AG08396 (cell line): ENCODE data around the gene METTL2A.
"Not testable (repeated sequence)": the region's sequence is repeated elsewhere in the genome, so short reads cannot be mapped to it uniquely, and the experiment has no call there.

Experiments
- DNase-seq: peaks from one replicate; pipeline ENCODE4 v3.0.0; 2012; ENCODE audit warnings: low spot score, mixed read lengths

Gene METTL2A

DNA sequence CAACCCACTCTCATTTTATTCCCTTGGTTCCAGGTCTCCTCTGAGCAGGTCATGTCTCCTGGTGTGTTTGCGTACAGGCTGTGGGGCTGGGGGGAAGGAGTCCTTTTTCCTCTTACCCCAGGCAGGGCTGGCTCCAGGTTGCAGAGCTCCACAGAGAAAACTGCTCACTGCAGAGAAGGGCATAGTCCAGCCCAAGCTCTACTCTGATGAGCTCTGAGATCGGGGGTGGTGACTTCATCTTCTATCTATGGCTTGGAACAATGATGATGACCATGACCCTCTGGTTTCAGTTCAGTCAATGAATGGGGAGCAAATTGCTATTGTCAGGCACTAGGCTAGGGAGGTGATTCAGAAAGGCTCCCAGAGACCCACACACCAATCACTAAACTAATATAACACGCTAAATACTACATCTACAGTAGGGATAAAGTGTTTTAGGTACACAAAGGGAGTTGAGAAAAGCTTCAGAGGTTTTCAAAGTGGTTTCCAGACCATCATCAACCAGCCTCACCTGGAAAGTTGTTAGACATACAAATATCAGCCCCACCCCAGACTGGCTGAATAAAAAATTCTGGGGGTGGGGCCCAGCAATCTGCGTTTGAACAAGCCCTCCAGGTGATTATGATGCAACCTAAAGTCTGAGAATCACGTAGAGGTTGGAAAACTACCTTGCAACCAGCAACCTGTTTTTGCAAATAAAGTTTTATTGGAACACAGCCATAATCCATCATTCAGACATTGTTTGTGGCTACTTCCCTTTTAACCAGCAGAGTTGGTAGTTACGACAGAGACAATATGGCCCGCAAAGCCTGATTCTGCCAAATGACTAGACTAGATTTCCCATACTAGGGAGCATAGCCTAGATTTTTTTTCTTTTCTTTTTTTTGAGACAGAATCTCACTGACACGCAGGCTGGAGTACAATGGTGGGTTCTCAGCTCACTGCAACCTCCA, 49.6 kb downstream of the METTL2A start:
- DNase-seq, result not testable (repeated sequence)

DNA sequence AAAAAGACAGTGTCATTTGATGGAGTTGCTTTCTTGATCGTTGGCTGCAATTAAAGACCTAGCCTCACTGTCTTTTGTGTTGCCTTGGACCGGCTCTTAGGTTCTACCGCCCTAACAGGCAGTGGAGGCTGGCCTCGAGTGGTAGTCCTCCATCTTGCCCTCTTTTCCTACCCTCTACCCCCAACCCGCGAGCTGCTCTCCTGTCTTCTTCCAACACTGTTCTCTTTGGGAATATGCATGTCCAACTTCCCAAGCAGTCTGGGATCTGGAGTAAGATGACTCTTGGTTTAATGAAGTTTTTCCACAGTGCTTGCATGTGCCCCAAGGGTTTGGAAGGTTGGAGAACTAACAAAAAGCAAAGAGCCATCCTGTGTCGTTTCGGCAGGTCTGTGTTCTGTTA, 53.4 kb downstream of the METTL2A start:
- DNase-seq, result not testable (repeated sequence)

DNA sequence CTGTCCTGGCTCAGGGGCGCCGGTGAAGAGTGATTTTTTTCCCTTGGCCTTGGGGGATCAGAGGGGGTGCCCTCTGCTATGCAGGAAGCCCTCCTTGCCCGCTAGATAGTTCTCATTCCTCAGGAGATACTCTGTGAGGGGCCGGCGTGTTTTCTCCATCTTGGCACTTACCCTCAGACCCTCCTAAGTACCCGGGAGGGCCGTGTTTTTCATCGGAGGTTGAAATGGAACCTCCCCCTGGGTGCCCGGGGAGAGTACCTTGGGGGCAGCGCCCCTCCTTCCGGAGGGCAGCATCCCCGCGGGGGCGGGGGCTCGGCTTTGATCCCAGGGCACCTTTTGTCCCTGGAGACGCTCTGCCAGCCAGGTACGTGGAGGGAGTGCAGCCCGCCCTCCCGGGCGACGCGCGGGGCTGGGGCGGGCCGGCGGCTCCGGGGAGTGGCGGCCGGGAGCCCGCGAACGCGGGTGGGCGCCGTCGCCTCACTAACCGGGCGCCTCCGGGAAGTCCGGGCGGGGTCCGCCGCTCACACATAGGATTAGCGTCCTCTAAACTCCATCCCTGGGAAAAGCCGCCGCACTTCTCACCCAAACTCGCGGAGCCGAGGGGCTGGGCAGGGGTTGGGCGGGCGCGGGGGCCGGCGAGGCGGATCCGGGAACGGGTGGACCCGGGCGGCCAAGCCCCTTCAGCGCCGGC, 54.2 kb downstream of the METTL2A start:
- peak; percentile 45 for DNase-seq

DNA sequence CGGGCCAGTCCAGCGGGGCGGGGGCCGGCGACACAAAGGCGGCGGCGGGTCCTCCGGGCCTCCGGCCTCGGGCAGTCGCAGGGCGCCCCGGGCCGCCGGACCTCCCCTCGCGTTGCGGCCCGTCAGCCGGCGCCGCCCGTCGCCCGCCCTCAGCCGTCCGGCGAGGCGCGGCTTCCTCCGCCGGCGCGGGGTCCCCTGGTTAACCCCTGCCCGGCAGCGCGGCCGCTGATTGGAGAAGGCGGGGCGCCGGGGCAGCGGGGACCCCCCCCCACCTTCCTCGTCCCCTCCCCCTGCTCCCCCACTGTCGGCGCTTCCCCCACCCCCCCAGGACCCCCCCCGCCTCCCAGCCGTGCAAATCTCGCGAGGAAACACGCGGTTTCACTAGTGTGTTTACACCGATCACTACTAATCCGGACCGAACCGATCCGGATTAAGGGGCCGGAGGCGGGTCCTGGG, 54.8 kb downstream of the METTL2A start, which contains the start of gene TLK2:
Gene TLK2 (plus strand): TSS at position 402 of the 456 bp plus-strand sequence. CDS start 2,301 bp downstream, outside the sequence.
- DNase-seq, result peak; percentile 92

DNA sequence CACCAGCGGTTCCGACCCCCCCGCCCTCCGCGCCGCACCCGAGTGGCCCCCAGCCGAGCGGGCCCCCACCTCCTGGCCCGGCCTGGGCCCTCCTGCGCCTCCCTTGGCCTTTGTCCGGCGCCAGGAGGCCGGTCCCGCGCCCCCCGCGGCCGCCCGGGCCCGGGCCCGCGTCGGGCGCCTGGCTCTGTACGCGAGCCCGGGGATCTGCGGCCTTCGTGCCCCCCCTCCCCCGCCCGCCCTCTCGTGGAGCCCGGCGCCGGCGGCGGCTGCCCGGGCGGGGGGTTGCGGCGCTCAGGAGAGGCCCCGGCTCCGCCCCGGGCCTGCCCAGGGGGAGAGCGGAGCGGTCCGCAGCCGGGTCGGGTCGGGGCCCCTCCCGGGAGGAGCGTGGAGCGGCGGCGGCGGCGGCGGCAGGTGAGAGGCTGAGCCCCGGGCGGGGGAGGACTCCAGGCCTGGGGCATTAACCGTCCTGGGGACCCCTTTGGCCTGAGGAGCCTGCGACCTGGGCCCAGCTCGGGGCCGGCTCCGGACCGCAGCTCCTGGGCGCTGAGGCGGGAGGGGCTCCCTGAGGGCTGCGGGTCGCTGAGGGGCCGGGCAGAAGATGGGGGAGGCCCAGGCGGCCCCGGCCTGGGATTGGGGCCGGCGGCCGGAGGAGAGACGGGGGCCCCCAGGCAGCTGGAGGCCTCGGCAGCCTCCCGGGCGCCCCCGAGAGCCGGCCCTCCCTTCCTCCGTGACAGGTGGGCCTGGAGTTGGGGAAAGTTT, 55.4 kb downstream of the METTL2A start:
- peak; percentile 20 for DNase-seq

DNA sequence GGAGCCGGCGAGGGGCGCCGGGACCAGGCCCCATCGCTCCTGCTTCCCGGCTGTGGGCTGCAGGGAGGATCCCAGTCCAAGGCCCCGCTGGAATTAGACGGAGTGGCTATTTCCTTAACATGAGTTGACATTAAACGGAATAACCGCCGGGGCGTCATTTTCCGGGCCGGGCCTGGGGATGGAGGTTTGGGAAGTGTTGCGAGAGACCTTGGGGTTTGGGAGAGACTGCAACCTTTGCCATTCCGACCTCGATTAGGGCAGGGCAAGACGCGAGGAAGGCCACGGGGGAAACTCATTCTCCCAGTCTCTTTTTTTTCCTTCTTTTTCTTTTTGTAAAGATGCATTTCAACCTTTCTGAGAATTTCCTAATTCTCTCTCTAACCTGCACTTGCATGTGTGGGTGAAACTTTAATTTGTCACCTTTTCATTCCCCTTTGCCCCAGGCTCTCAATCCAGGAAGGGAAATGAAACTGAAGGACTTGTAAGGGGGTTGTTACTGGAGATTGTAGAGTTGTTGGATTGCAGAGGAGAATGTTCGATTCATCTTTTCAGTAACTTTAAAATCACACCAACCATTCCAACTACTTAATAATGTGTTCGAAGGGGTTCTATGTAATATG, 56.1 kb downstream of the METTL2A start:
- peak; percentile 11 for DNase-seq

DNA sequence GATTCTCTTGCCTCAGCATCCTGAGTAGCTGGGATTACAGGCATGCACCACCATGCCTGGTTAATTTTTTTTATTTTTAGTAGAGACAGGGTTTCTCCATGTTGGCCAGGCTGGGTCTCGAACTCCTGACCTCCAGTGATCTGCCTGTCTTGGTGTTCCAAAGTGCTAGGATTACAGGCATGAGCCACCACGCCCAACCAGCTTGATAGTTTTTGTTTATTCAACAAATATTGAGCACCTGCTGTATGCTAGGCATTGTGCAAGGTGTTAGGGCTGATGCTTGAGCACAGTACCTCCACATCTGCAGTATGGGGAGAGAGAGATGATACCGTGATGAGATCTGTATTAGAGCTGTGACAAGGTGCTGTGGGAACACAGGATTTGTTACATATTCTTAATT, 58.9 kb downstream of the METTL2A start:
- not testable (repeated sequence) for DNase-seq

DNA sequence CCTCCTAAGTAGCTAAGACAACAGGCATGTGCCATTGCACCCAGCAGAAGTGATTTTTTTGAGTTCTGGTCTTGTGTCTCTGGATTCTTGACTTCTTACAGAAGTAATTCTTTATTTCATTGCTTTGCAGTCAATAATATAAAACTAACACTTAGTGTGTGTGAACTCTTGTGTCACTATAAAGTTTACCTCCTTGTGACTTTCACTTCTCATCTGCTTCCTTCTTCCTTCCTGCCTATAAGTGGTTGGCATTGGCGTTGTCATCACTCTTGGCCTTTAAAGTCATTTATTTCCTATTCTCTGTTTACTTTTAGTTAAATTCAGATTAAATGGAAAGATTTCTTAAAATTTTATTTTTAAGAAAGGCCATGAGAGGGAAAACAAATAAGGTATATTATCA, 67.3 kb downstream of the METTL2A start:
- not testable (repeated sequence) for DNase-seq

DNA sequence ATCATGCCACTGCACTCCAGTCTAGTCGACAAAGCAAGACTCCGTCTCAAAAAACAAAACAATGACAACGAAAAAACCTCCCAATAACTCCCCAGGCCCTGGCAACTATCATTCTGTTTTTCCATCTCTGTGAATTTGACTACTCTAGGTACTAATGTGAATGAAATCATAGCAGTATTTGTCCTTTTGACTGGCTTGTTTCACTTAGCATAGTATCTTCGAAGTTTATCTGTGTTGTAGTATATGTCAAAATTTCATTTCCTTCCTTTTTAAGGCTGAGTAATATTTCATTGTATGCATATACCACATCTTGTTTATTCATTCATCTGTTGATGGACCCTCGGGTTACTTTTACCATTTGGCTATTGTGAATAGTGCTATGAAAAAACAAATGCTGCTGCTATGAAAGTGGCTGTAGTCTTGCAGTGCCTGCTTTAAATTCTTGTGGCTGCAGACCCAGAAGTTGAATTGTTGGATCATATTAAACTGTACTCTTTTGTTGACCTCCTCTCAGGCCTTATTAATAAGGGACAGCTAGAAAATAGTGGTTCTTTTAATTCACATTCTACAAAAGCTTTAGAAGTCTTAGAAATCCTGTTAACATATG, 69.5 kb downstream of the METTL2A start:
- not testable (repeated sequence) for DNase-seq

DNA sequence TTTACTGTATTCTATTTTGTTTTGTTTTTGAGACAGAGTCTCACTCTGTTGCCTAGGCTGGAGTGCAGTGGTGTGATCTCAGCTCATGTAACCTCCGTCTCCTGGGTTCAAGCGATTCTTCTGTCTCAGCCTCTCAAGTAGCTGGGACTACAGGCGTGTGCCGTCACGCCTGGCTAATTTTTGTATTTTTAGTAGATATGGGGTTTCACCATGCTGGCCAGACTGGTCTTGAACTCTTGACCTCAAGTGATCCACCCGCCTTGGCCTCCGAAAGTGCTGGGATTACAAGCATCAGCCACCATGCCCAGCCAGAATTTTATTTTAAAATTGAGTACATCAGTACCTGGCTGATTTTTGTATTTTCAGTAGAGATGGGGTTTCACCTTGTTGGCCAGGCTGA, 70.4 kb downstream of the METTL2A start:
- not testable (repeated sequence) for DNase-seq

DNA sequence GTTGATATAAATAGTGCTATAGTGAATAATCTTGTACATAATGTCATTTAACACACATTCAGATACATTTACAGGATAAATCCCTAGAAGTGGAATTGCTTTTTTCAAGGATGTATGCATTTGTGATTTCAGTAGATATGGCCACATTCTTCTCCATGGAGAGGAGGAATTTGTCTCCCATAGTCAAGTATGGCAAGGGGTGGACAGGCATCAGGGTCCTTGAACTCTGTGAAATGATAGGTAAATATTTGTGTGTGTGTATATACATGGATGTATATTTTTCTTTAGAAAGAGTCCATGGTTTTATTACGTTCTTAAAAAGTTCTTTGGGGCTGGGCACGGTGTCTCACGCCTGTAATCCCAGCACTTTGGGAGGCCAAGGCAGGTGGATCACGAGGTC, 72.6 kb downstream of the METTL2A start:
- DNase-seq, result not testable (repeated sequence)

DNA sequence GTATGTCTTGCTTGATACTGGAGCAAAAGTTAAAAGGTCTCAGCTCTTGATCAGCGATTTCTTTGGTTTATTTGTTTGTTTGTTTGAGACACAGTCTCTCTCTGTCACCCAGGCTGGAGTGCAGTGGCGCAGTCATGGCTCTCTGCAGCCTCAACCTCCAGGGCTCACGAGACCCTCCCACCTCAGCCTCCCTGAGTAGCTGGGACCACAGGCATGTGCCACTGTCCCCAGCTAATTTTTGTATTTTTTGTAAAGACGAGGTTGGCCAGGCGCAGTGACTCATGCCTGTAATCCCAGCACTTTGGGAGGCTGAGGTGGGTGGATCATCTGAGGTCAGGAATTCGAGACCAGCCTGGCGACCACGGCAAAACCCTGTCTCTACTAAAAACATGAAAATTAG, 75.1 kb downstream of the METTL2A start:
- not testable (repeated sequence) for DNase-seq
